Measurements from ENCODE around the gene DCXR. TPM values are rescaled to one million over a fixed set of nuclear protein-coding genes. Genes with fewer than 3 reads are reported as not detected.

The DCXR gene
- total and polyA plus RNA-seq, 2 of the 13 experiments (the other 11 are each of a cell fraction or from before 2014, with no cell fraction given): 287 to 311 TPM

DNA sequence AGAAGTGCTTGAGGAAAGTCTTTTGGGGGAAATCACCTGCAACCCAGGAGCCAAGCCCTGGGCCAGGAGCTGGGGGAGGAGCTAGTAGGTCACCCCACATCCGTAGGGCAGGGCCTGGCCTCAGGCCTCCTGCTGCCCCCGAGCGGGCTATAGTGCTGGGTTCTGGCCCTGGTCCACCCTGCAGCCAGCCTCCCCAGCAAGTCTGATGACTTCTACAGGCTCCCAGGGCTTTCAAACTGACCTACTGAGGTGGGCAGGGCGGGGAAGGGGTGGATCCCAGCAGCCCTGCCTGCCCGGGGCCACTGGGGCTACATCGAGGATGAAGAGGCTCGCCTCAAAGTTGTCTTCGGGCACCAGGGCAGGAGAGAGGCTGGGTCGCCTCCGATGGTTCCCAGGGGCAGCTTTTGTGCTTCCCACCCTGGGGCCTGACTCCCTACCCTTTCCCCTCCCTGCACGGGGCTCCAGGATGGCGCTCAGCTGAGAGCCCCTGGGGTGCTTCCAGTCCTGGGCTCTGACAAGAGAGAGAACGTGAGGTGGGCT lies 19.8 kb downstream of the DCXR start (continued):
- TF ChIP-seq FOXC1 (CRISPR knock-in tag; IDR thresholded peaks at IDR 0.05; ENCODE audit: borderline replicate concordance): 0 out of 2 replicates have a peak, but pooled peaks have one; percentile 40

DNA sequence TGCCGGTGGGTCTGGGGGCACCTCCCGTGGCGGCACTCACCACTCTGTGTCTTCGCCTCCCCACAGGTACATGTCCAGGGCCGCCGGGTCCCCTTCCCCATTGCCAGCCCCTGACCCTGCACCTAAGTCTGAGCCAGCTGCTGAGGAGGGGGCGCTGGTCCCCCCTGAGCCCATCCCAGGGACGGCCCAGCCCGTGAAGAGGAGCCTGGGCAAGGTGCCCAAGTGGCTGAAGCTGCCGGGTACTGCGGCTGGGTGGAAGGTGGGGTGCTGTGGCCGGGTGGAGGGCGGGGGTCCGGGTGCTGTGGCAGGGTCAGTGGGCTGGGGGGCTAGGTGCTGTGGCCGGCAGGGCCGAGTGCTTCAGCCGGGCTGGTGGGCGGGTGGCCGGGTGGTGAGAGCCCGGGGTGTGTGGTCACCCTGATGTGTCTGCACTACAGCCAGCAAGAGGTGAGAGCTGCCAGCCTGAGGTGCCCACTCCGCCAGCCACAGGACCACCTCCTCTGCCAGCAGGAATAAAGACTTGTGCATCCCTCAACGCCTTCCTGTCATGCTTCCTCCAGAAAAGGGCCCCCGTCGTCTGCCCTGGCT lies 20.5 kb downstream of the DCXR start:
- Histone ChIP-seq H3K36me3 (replicated peaks in 1 of 2; ENCODE audit: control insufficient read depth in 1 of 2, insufficient read depth in 2 of 2, low read length in 2 of 2) (peaks cover 18 to 24% of the 10 kb centered on the region in 2 experiments), H3K4me3 (replicated peaks in 1 of 3; ENCODE audit: insufficient read depth in 1 of 3, low read depth in 2 of 3, low read length in 3 of 3) (no peak overlapping the region), H4K20me1 (ENCODE audit: insufficient read depth, low read length) (no peaks in the 10 kb centered on the region; the same call in 1 of the 2 replicates), H3K27me3 (ENCODE audit: control insufficient read depth in 1 of 2, insufficient read depth in 2 of 2, low read length in 2 of 2) (no peaks in the 10 kb centered on the region; a peak in 1 of 5 replicates), H3K4me1 (ENCODE audit: insufficient read depth, low read length) (peaks cover 99% of the 10 kb centered on the region), H3K9ac (ENCODE audit: insufficient read depth, low read depth, low read length) (no peak overlapping the region), H3K27ac (ENCODE audit: extremely low read length, insufficient read depth, low read length) (peak overlapping the region; percentile 68), H3K4me2 (ENCODE audit: low read depth, low read length) (no peak overlapping the region), H3K9me3 (ENCODE audit: low read length) (no peaks in the 10 kb centered on the region), H2AFZ (ENCODE audit: low read length) (no peak overlapping the region), H3K79me2 (ENCODE audit: insufficient read depth, low read length) (peaks cover 20% of the 10 kb centered on the region)
- POLR2A ChIA-PET: interaction anchor here (1.1 to 14.1 kb wide), 8 partner anchors 19 to 77 kb away, joined by 3 to 470 read pairs (median 7); partner anchors contain the start of genes DCXR and NOTUM
- intact Hi-C loops (cut with micrococcal nuclease; ENCODE audit: unreplicated experiment) (no loop called here), in situ Hi-C loops (cut with HindIII; ENCODE audit: extremely low pct_ligation_motif_present, low pct_unique_long_range_greater_than_20kb) (no loop called here)
- FAIRE-seq: no peak
- no TSS peak for BruUV-seq (replicated peaks)
- WGBS (ENCODE audit: low lambda C conversion rate): 96% methylated on average over 22 of the region's 24 CpGs
- ATAC-seq: no peak
- CTCF ChIA-PET (ENCODE audit: low intra/inter-chr PET ratio, low total read pairs): interaction anchor here (0.6 to 6.8 kb wide), 2 partner anchors 57 to 1356 kb away, joined by 3 to 181 read pairs; partner anchors contain the start of gene NOTUM
- no peak for DNase-seq (ENCODE audit: low spot score)
- TF ChIP-seq AGO2 (optimal IDR thresholded peaks at IDR 0.05; ENCODE audit: low read depth, low read length) (peak; percentile 94), ZSCAN31 (CRISPR knock-in tag; IDR thresholded peaks at IDR 0.05; ENCODE audit: low read depth) (no peak; the same call in 1 of the 2 replicates), ZNF841 (CRISPR knock-in tag; IDR thresholded peaks at IDR 0.05; ENCODE audit: borderline replicate concordance) (no peak), RBFOX2 (IDR thresholded peaks at IDR 0.05; ENCODE audit: low read depth, low read length) (peak; percentile 79), ZNF780A (CRISPR knock-in tag; IDR thresholded peaks at IDR 0.05) (no peak), PAF1 (CRISPR knock-in tag; IDR thresholded peaks at IDR 0.05) (no peak; the same call in 1 of the 2 replicates), KMT2B (CRISPR knock-in tag; IDR thresholded peaks at IDR 0.05) (no peak), TAF15 (IDR thresholded peaks at IDR 0.05; ENCODE audit: low read depth, low read length, poor library complexity, severe bottlenecking) (peak; percentile 28), KMT2A (CRISPR knock-in tag; IDR thresholded peaks at IDR 0.05) (no peak), ZNF782 (CRISPR knock-in tag; IDR thresholded peaks at IDR 0.05; ENCODE audit: borderline replicate concordance) (no peak), GABPB1 (CRISPR knock-in tag; IDR thresholded peaks at IDR 0.05) (peak; percentile 10; the same call in 1 of the 2 replicates), ZNF441 (CRISPR knock-in tag; IDR thresholded peaks at IDR 0.05; ENCODE audit: borderline replicate concordance) (no peak)
- TF ChIP-seq, protein P1, sequence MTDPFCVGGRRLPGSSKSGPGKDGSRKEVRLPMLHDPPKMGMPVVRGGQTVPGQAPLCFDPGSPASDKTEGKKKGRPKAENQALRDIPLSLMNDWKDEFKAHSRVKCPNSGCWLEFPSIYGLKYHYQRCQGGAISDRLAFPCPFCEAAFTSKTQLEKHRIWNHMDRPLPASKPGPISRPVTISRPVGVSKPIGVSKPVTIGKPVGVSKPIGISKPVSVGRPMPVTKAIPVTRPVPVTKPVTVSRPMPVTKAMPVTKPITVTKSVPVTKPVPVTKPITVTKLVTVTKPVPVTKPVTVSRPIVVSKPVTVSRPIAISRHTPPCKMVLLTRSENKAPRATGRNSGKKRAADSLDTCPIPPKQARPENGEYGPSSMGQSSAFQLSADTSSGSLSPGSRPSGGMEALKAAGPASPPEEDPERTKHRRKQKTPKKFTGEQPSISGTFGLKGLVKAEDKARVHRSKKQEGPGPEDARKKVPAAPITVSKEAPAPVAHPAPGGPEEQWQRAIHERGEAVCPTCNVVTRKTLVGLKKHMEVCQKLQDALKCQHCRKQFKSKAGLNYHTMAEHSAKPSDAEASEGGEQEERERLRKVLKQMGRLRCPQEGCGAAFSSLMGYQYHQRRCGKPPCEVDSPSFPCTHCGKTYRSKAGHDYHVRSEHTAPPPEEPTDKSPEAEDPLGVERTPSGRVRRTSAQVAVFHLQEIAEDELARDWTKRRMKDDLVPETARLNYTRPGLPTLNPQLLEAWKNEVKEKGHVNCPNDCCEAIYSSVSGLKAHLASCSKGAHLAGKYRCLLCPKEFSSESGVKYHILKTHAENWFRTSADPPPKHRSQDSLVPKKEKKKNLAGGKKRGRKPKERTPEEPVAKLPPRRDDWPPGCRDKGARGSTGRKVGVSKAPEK (CRISPR knock-in tag; IDR thresholded peaks at IDR 0.05; ENCODE audit: borderline replicate concordance): 0 out of 2 replicates have a peak, but pooled peaks have one; percentile 28
- TF ChIP-seq, protein P2, sequence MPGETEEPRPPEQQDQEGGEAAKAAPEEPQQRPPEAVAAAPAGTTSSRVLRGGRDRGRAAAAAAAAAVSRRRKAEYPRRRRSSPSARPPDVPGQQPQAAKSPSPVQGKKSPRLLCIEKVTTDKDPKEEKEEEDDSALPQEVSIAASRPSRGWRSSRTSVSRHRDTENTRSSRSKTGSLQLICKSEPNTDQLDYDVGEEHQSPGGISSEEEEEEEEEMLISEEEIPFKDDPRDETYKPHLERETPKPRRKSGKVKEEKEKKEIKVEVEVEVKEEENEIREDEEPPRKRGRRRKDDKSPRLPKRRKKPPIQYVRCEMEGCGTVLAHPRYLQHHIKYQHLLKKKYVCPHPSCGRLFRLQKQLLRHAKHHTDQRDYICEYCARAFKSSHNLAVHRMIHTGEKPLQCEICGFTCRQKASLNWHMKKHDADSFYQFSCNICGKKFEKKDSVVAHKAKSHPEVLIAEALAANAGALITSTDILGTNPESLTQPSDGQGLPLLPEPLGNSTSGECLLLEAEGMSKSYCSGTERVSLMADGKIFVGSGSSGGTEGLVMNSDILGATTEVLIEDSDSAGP (CRISPR knock-in tag; IDR thresholded peaks at IDR 0.05; ENCODE audit: borderline replicate concordance): 0 out of 2 replicates have a peak, but pooled peaks have one; percentile 32
